Kidney (tissue), 14 donors: ENCODE measurements around the gene PPP2R1B. TPM values are rescaled to one million over a fixed set of nuclear protein-coding genes. Genes with fewer than 3 reads are reported as not detected.

ENCODE experiments used
- DNase-seq, 5 donors: peaks; one replicate each; pipeline ENCODE4 v3.0.0-alpha.2; 2013 to 2020
- FAIRE-seq: peaks from 2 replicates; lab custom pipeline; 2012; peaks lifted over from hg19 to GRCh38; lab: Jason Lieb, UNC
- H3K27ac ChIP-seq, 2 donors: one replicate each; pipeline ENCODE4 v1.7.0; 2013; ENCODE audit warnings: low read depth in 2 of 2, low read length in 2 of 2, inconsistent platforms in 1 of 2
- H3K27me3 ChIP-seq: one replicate; pipeline ENCODE4 v1.7.1; 2013; ENCODE audit warnings: low read length, inconsistent platforms; ENCODE audit not compliant: control insufficient read depth, insufficient read depth
- H3K36me3 ChIP-seq, 3 donors: one replicate each; pipeline versions ENCODE4 v1.7.0 to v1.7.1; 2013; ENCODE audit warnings: low read length in 3 of 3, control low read depth in 1 of 3, inconsistent platforms in 1 of 3; ENCODE audit not compliant: insufficient read depth in 3 of 3, control insufficient read depth in 2 of 3
- H3K4me1 ChIP-seq, 3 donors: one replicate each; pipeline versions ENCODE4 v1.7.0 to v1.7.1; 2013; ENCODE audit warnings: low read length in 3 of 3, inconsistent platforms in 1 of 3, low read depth in 1 of 3; ENCODE audit not compliant: control insufficient read depth in 2 of 3, insufficient read depth in 2 of 3
- H3K4me3 ChIP-seq, 3 donors: one replicate each; pipeline versions ENCODE4 v1.7.0 to v1.8.1; 2013; ENCODE audit warnings: low read length in 3 of 3, control low read depth in 1 of 3, inconsistent platforms in 1 of 3
- H3K9ac ChIP-seq, 3 donors: one replicate each; pipeline versions ENCODE4 v1.7.0 to v1.7.1; 2013; ENCODE audit warnings: low read length in 3 of 3, control low read depth in 1 of 3, inconsistent platforms in 1 of 3
- H3K9me3 ChIP-seq, 3 donors: one replicate each; pipeline versions ENCODE4 v1.7.0 to v1.7.1; 2013; ENCODE audit warnings: low read length in 3 of 3, control low read depth in 1 of 3, inconsistent platforms in 1 of 3; ENCODE audit not compliant: control insufficient read depth in 2 of 3, insufficient read depth in 1 of 3
- CTCF ChIP-seq: IDR thresholded peaks from 3 replicates; pipeline ENCODE4 v1.5.1; 2012; ENCODE audit warnings: mild to moderate bottlenecking, moderate library complexity, borderline replicate concordance; ENCODE audit not compliant: insufficient read depth; ENCODE audit errors: extremely low read depth
- intact Hi-C: fragments of 100-400 bp; cut with DNase I; formaldehyde crosslinking; loops from one replicate; pipeline ENCODE4 v1.11.1; 2022
- polyA plus RNA-seq: library from polyadenylated mRNA; stranded (reverse); fragments of 350-450 nt; fragmentation: Illumina TruSeq; extraction: RNeasy Lipid Tissue Mini Kit (QIAGEN cat#74804); gene quantifications from one replicate; pipeline ENCODE4 v1.2.3, GENCODE V29; 2014; ENCODE audit warnings: low read depth, low replicate concordance; ENCODE audit not compliant: insufficient read depth
- total RNA-seq: library from RNA; stranded (reverse); fragmentation: NEBNext Ultra II Directional; extraction: Animal tissue kit (Norgen Biotek cat#: 25700); gene quantifications from one replicate; pipeline ENCODE4 v1.2.1, GENCODE V29; 2021
- donor health status: control.
- donor health status: control.
- donor health status: control.
- donor health status: control.
- donor health status: control.
- donor health status: DM: yes; HTN: yes; CAD: no.
- donor health status: Normal renal cell carcinoma (clear cell type).

Gene PPP2R1B
- total and polyA plus RNA-seq, 2 donors from 2014 or later = 11.7 to 35.5 TPM

- no peak overlapping the region for H3K4me3 ChIP-seq
- no peaks in the 10 kb centered on the region for H3K27me3 ChIP-seq
- no peak overlapping the region for H3K27ac ChIP-seq
- H3K36me3 ChIP-seq = peaks cover 2 to 33% (median 23%) of the 10 kb centered on the region in 3 donors
- no peak for TF ChIP-seq CTCF
- H3K9ac ChIP-seq = no peak overlapping the region
- H3K4me1 ChIP-seq = peaks cover 0 to 22% (median 18%) of the 10 kb centered on the region in 3 donors
- DNase-seq = no peak
- H3K9me3 ChIP-seq = no peaks in the 10 kb centered on the region
- intact Hi-C loops = no loop called here
- no peak for FAIRE-seq
Observed at GRCh38 chr11:111741751-111742150, 24.4 kb downstream of the PPP2R1B start.

GRCh38 chr11:111739299-111739698 is 26.9 kb downstream of the PPP2R1B start:
- FAIRE-seq = no peak
- Histone ChIP-seq H3K27ac (peak overlapping the region; percentile 97 to 98), H3K36me3 (peaks cover 2 to 29% (median 22%) of the 10 kb centered on the region in 3 donors), H3K27me3 (no peaks in the 10 kb centered on the region), H3K4me3 (no peak overlapping the region), H3K4me1 (peaks cover 12 to 40% (median 40%) of the 10 kb centered on the region in 3 donors), H3K9ac (peak overlapping the region in 1 of 3 donors; percentile 85), H3K9me3 (no peaks in the 10 kb centered on the region)
- intact Hi-C loops = no loop called here
- TF ChIP-seq CTCF = no peak
- DNase-seq = no peak

- Histone ChIP-seq H3K4me1 (peaks cover 12 to 55% (median 51%) of the 10 kb centered on the region in 3 donors), H3K9ac (peak overlapping the region in 2 of 3 donors; percentile 35 to 85), H3K36me3 (peaks cover 2 to 17% (median 12%) of the 10 kb centered on the region in 3 donors), H3K27ac (peak overlapping the region; percentile 97 to 98), H3K4me3 (peak overlapping the region in 1 of 3 donors; percentile 8), H3K27me3 (no peaks in the 10 kb centered on the region), H3K9me3 (no peaks in the 10 kb centered on the region)
- TF ChIP-seq CTCF = no peak
- peak in 2 of 5 donors; percentile 34 to 71 for DNase-seq
- FAIRE-seq = no peak
- intact Hi-C loops = no loop called here
Observed at GRCh38 chr11:111737444-111738210, 28.6 kb downstream of the PPP2R1B start.
